Endothelial cell of umbilical vein (primary cell): ENCODE measurements around the gene MBOAT1. TPM values are rescaled to one million over a fixed set of nuclear protein-coding genes. Genes with fewer than 3 reads are reported as not detected.

Experiments used
- BruUV-seq: library from RNA; stranded (reverse); fragments of 400-500 nt; replicated peaks from 2 replicates; lab custom pipeline; 2021; lab: Mats Ljungman, UMichigan
- CTCF ChIA-PET: fragments of 300-600, 350-600 bp; sonication (Branson Sonifier 250); formaldehyde crosslinking; loops from one replicate; lab custom pipeline; 2021; ENCODE audit warnings: antibody characterized with exemption, inconsistent platforms; lab: Charles Lee
- POLR2A ChIA-PET: fragments of 300-600, 350-600 bp; sonication (Branson Sonifier 250); formaldehyde crosslinking; loops from one replicate; lab custom pipeline; 2021; ENCODE audit warnings: antibody characterized with exemption, inconsistent platforms; lab: Charles Lee
- DNase-seq: peaks from one replicate; pipeline ENCODE4 v3.0.0-alpha.2; 2011; ENCODE audit warnings: low read depth, low spot score
- FAIRE-seq: peaks from 2 replicates; lab custom pipeline; 2011; peaks lifted over from hg19 to GRCh38; lab: Jason Lieb, UNC
- H2AFZ ChIP-seq: 2 replicates; pipeline ENCODE4 v1.6.0; 2012; ENCODE audit warnings: low read depth, low read length, control low read depth, inconsistent platforms
- H3K27ac ChIP-seq: 2 replicates; pipeline ENCODE4 v1.5.1; 2011; ENCODE audit warnings: low read depth, mild to moderate bottlenecking, control low read depth, low read length, moderate library complexity; ENCODE audit not compliant: insufficient read depth
- H3K27me3 ChIP-seq, 2 experiments: 2 replicates each; pipeline versions ENCODE4 v1.6.0 to v1.6.1; 2011; ENCODE audit warnings: low read length in 2 of 2, mixed read lengths in 1 of 2; ENCODE audit not compliant: control insufficient read depth in 2 of 2, insufficient read depth in 2 of 2
- H3K36me3 ChIP-seq, 2 experiments: 2 replicates in 1 of 2; 3 replicates in 1 of 2; pipeline ENCODE4 v1.5.1; 2011; ENCODE audit warnings: low read length in 2 of 2, mild to moderate bottlenecking in 1 of 2, moderate library complexity in 1 of 2; ENCODE audit not compliant: control insufficient read depth in 2 of 2, insufficient read depth in 2 of 2; ENCODE audit errors: extremely low read depth in 1 of 2
- H3K4me1 ChIP-seq: 3 replicates; pipeline ENCODE4 v1.5.1; 2011; ENCODE audit warnings: mild to moderate bottlenecking, low read length; ENCODE audit not compliant: control insufficient read depth, insufficient read depth; ENCODE audit errors: extremely low read depth
- H3K4me2 ChIP-seq: 2 replicates; pipeline ENCODE4 v1.6.1; 2011; ENCODE audit warnings: low read length, control low read depth, mixed read lengths; ENCODE audit not compliant: insufficient read depth
- H3K4me3 ChIP-seq, 3 experiments: fragments of 200-600 bp in 1 of 3; sonication (generic), shearing (Covaris generic) in 1 of 3; replicated peaks in 1 of 3; 2 replicates each; pipeline ENCODE4 v1.5.1; 2011 to 2016; ENCODE audit warnings: control low read depth in 3 of 3, low read length in 3 of 3, mild to moderate bottlenecking in 2 of 3, inconsistent platforms in 1 of 3, low read depth in 1 of 3, moderate library complexity in 1 of 3; ENCODE audit not compliant: insufficient read depth in 1 of 3
- H3K79me2 ChIP-seq: 2 replicates; pipeline ENCODE4 v1.6.0; 2012; ENCODE audit warnings: low read length, inconsistent platforms; ENCODE audit not compliant: control insufficient read depth, insufficient read depth
- H3K9ac ChIP-seq: replicated peaks from 2 replicates; pipeline ENCODE3; 2011; ENCODE audit warnings: low read length, control low read depth; ENCODE audit not compliant: insufficient read depth; ENCODE audit errors: extremely low read depth
- H3K9me1 ChIP-seq: replicated peaks from 3 replicates; pipeline ENCODE4 v1.6.0; 2011; ENCODE audit warnings: mild to moderate bottlenecking, low read length; ENCODE audit not compliant: control insufficient read depth, insufficient read depth; ENCODE audit errors: extremely low read depth
- H3K9me3 ChIP-seq: replicated peaks from 2 replicates; pipeline ENCODE4 v1.5.1; 2012; ENCODE audit warnings: low read length, inconsistent platforms; ENCODE audit not compliant: control insufficient read depth, insufficient read depth
- H4K20me1 ChIP-seq: replicated peaks from 2 replicates; pipeline ENCODE3; 2011; ENCODE audit warnings: mild to moderate bottlenecking, low read length; ENCODE audit not compliant: control insufficient read depth, insufficient read depth; ENCODE audit errors: extremely low read depth
- CTCF ChIP-seq, 2 donors: IDR thresholded peaks; 1 replicate in 1 of 2; 2 replicates in 1 of 2; pipeline ENCODE4 v1.5.1; 2011; ENCODE audit warnings: low read length in 2 of 2, mild to moderate bottlenecking in 2 of 2, moderate library complexity in 2 of 2, control low read depth in 1 of 2, inconsistent platforms in 1 of 2, low read depth in 1 of 2; ENCODE audit not compliant: insufficient read depth in 1 of 2; ENCODE audit errors: extremely low read depth in 1 of 2
- EZH2 ChIP-seq: IDR thresholded peaks from 2 replicates; pipeline ENCODE4 v1.6.1; 2012; ENCODE audit warnings: borderline replicate concordance, low read depth, mild to moderate bottlenecking, moderate library complexity, low read length, inconsistent platforms; ENCODE audit not compliant: severe bottlenecking
- FOS ChIP-seq: IDR thresholded peaks from 2 replicates; pipeline ENCODE4 v1.6.1; 2011; ENCODE audit warnings: mild to moderate bottlenecking, low read length, moderate library complexity, borderline replicate concordance; ENCODE audit not compliant: insufficient read depth
- GATA2 ChIP-seq: IDR thresholded peaks from 2 replicates; pipeline ENCODE4 v1.7.0; 2011; ENCODE audit warnings: low read depth, mild to moderate bottlenecking, moderate library complexity, mixed read lengths, low read length; ENCODE audit not compliant: insufficient read length, insufficient read depth
- JUN ChIP-seq: IDR thresholded peaks from 2 replicates; pipeline ENCODE4 v1.6.1; 2011; ENCODE audit warnings: borderline replicate concordance, low read depth; ENCODE audit not compliant: insufficient read length, insufficient read depth
- MAX ChIP-seq: IDR thresholded peaks from 2 replicates; pipeline ENCODE4 v1.6.1; 2011; ENCODE audit not compliant: insufficient read depth, insufficient read length
- MYC ChIP-seq: IDR thresholded peaks from one replicate; pipeline ENCODE4 v1.6.1; 2011; ENCODE audit warnings: mild to moderate bottlenecking, low read depth, low read length
- POLR2A ChIP-seq: IDR thresholded peaks from 2 replicates; pipeline ENCODE4 v1.6.1; 2012; ENCODE audit warnings: low read depth, mild to moderate bottlenecking, control low read depth, low read length
- POLR2AphosphoS5 ChIP-seq: IDR thresholded peaks from 2 replicates; pipeline ENCODE4 v1.6.1; 2012; ENCODE audit warnings: low read depth, mild to moderate bottlenecking, control low read depth, low read length, moderate library complexity; ENCODE audit not compliant: insufficient read depth
- dilution Hi-C: fragments of 300-500 bp; cut with MboI; formaldehyde crosslinking; loops from one replicate; pipeline ENCODE4 v1.15.0; 2019; ENCODE audit warnings: low sequenced_read_pairs; ENCODE audit not compliant: extremely low pct_ligation_motif_present
- intact Hi-C: fragments of 100-400 bp; cut with micrococcal nuclease; formaldehyde crosslinking; loops from one replicate; pipeline ENCODE4 v1.10.0; 2022
- polyA plus RNA-seq, 4 experiments: library from polyadenylated mRNA; depleted of rRNA in 3 of 4; stranded (reverse) in 3 of 4; unstranded in 1 of 4; fragments of >200 nt; gene quantifications; 2 replicates each; pipeline versions ENCODE4 v1.2.1 to v1.2.3, GENCODE V29; 2011 to 2012; ENCODE audit warnings: missing spikeins in 1 of 4
- total RNA-seq: library from RNA; stranded (reverse); gene quantifications from 2 replicates; pipeline ENCODE4 v1.2.3, GENCODE V29; 2021

MBOAT1 gene
- total and polyA plus RNA-seq, 2 donors (not counting 3 experiments of a cell fraction or from before 2014, with no cell fraction given), result 2.1 to 5.4 TPM

DNA sequence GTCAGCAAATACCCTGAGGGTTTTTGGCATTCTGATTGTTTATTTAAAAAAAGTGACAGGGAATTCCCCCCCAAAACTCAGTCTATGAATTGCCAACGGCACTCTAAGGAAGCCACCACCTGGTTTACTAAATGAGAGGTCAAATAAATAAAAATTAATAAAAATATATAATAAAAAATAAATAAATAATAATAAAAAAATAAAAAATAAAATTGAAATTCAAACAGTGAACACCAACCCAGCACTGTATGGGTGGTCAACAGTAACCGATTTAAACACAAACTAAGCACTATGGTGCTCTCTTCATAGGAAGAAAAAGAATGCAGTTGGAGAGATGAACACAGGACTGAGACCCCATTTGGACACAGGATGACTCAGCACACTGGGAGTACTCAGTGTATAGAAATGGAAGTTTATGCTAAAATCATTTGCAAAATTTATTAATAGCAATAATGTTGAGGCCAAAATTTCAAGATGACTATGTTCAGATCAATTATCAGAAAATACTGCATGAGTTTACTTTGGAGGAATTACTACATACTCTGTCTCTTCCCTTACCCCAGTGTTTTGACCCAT lies 98.5 kb downstream of the MBOAT1 start:
- H3K9me1 ChIP-seq, result no peaks in the 10 kb centered on the region
- no peaks in the 10 kb centered on the region for H3K79me2 ChIP-seq
- H3K9me3 ChIP-seq, result no peaks in the 10 kb centered on the region
- ChIA-PET CTCF (interaction anchor here (1.2 to 2.1 kb wide), 2 partner anchors 10 to 13 kb away, joined by 4 to 6 read pairs; no protein-coding TSS in a partner anchor), POLR2A (no interaction called here)
- BruUV-seq, result no TSS peak
- no peaks in the 10 kb centered on the region for H3K36me3 ChIP-seq
- DNase-seq, result no peak
- H3K27me3 ChIP-seq, result no peaks in the 10 kb centered on the region
- TF ChIP-seq EZH2, result no peak
- TF ChIP-seq POLR2A, result no peak
- TF ChIP-seq CTCF (IDR thresholded peaks at IDR 0.05; ENCODE audit: extremely low read depth in 1 of 2, insufficient read depth in 1 of 2, low read depth in 1 of 2, low read length in 2 of 2), result no peak
- TF ChIP-seq MYC, result no peak
- no peak for TF ChIP-seq POLR2AphosphoS5
- TF ChIP-seq GATA2, result no peak
- TF ChIP-seq JUN, result no peak
- TF ChIP-seq FOS, result no peak
- no peak for TF ChIP-seq MAX
- H3K9ac ChIP-seq, result no peak overlapping the region
- no peak overlapping the region for H3K4me3 ChIP-seq
- H3K4me1 ChIP-seq, result no peaks in the 10 kb centered on the region
- intact Hi-C loops (no loop called here), dilution Hi-C loops (no loop called here)
- H3K4me2 ChIP-seq, result no peak overlapping the region
- H4K20me1 ChIP-seq, result no peaks in the 10 kb centered on the region
- no peak overlapping the region for H2AFZ ChIP-seq
- no peak overlapping the region for H3K27ac ChIP-seq
- FAIRE-seq, result no peak
